Liver (tissue), 9 donors: Measurements from ENCODE around the gene NUP107. TPM values are rescaled to one million over a fixed set of nuclear protein-coding genes. Genes with fewer than 3 reads are reported as not detected.

Source experiments
- DNase-seq: peaks from one replicate; pipeline ENCODE4 v3.0.0-alpha.2; 2017; ENCODE audit warnings: low spot score
- H3K27ac ChIP-seq, 2 donors: one replicate each; pipeline ENCODE4 v1.7.0; 2013; ENCODE audit warnings: inconsistent platforms in 2 of 2, low read length in 2 of 2, control low read depth in 1 of 2, low read depth in 1 of 2, mild to moderate bottlenecking in 1 of 2
- H3K27me3 ChIP-seq, 4 donors: one replicate each; pipeline versions ENCODE4 v1.6.1 to v1.7.0; 2013; ENCODE audit warnings: low read length in 3 of 4, inconsistent platforms in 1 of 4, mild to moderate bottlenecking in 1 of 4, moderate library complexity in 1 of 4; ENCODE audit not compliant: control insufficient read depth in 4 of 4, insufficient read depth in 4 of 4
- H3K36me3 ChIP-seq, 4 donors: one replicate each; pipeline versions ENCODE4 v1.6.1 to v1.7.0; 2013; ENCODE audit warnings: low read length in 3 of 4, mild to moderate bottlenecking in 3 of 4, low read depth in 1 of 4, moderate library complexity in 1 of 4; ENCODE audit not compliant: control insufficient read depth in 4 of 4, insufficient read depth in 3 of 4
- H3K4me1 ChIP-seq, 4 donors: one replicate each; pipeline versions ENCODE4 v1.6.1 to v1.7.0; 2013; ENCODE audit warnings: low read length in 3 of 4, mild to moderate bottlenecking in 3 of 4, moderate library complexity in 1 of 4; ENCODE audit not compliant: control insufficient read depth in 4 of 4, insufficient read depth in 4 of 4
- H3K4me3 ChIP-seq, 3 donors: one replicate each; pipeline versions ENCODE4 v1.6.1 to v1.7.0; 2013; ENCODE audit warnings: low read length in 3 of 3, control low read depth in 1 of 3, low read depth in 1 of 3, mild to moderate bottlenecking in 1 of 3
- H3K9ac ChIP-seq, 2 donors: one replicate each; pipeline ENCODE4 v1.7.0; 2013; ENCODE audit warnings: low read length in 2 of 2, mild to moderate bottlenecking in 2 of 2, moderate library complexity in 2 of 2, control low read depth in 1 of 2, low read depth in 1 of 2
- H3K9me3 ChIP-seq, 4 donors: one replicate each; pipeline versions ENCODE4 v1.6.1 to v1.7.0; 2013; ENCODE audit warnings: low read length in 3 of 4; ENCODE audit not compliant: control insufficient read depth in 4 of 4
- EGR1 ChIP-seq, 2 donors: IDR thresholded peaks; 2 replicates each; pipeline ENCODE4 v1.6.1; 2016 to 2018; ENCODE audit warnings: antibody characterized with exemption in 2 of 2, low read depth in 2 of 2
- FOXA1 ChIP-seq: IDR thresholded peaks from 2 replicates; pipeline ENCODE4 v1.6.1; 2016; ENCODE audit warnings: antibody characterized with exemption
- FOXA2 ChIP-seq: IDR thresholded peaks from 2 replicates; pipeline ENCODE4 v1.6.1; 2016; ENCODE audit warnings: antibody characterized with exemption
- HNF4A ChIP-seq, 2 donors: conservative IDR thresholded peaks; 2 replicates each; pipeline ENCODE4 v1.6.1; 2016; ENCODE audit warnings: antibody characterized with exemption in 2 of 2, mild to moderate bottlenecking in 2 of 2
- HNF4G ChIP-seq: IDR thresholded peaks from 2 replicates; pipeline ENCODE4 v1.6.1; 2016; ENCODE audit warnings: antibody characterized with exemption
- JUND ChIP-seq, 2 donors: IDR thresholded peaks; 2 replicates each; pipeline ENCODE4 v1.6.1; 2016; ENCODE audit warnings: antibody characterized with exemption in 2 of 2
- REST ChIP-seq: IDR thresholded peaks from 2 replicates; pipeline ENCODE4 v1.6.1; 2016; ENCODE audit warnings: antibody characterized with exemption, mild to moderate bottlenecking
- RXRA ChIP-seq, 2 donors: IDR thresholded peaks; 2 replicates each; pipeline ENCODE4 v1.6.1; 2017 to 2018; ENCODE audit warnings: antibody characterized with exemption in 2 of 2, mild to moderate bottlenecking in 1 of 2
- SP1 ChIP-seq: IDR thresholded peaks from 2 replicates; pipeline ENCODE4 v1.6.1; 2018; ENCODE audit warnings: antibody characterized with exemption, mild to moderate bottlenecking
- TAF1 ChIP-seq: conservative IDR thresholded peaks from 2 replicates; pipeline ENCODE4 v1.6.1; 2016; ENCODE audit warnings: antibody characterized with exemption, mild to moderate bottlenecking
- YY1 ChIP-seq: IDR thresholded peaks from 2 replicates; pipeline ENCODE4 v1.6.1; 2016; ENCODE audit warnings: antibody characterized with exemption, mild to moderate bottlenecking
- WGBS: extraction: QIAGEN DNeasy Blood & Tissue Kit; methylation state at CpG from one replicate; pipeline ENCODE4 v1.1.7; 2013; 5-methylcytosine and 5-hydroxymethylcytosine counted together
- polyA plus RNA-seq, 2 donors: library from polyadenylated mRNA; stranded (reverse) in 1 of 2; unstranded in 1 of 2; fragments of 200-250 nt in 1 of 2; fragments of >200 nt in 1 of 2; fragmentation: Nextera tagmentation in 1 of 2; extraction: Ambion mirVana in 1 of 2; gene quantifications; one replicate each; pipeline versions ENCODE4 v1.2.1 to v1.2.3, GENCODE V29; 2013 to 2015
- total RNA-seq, 2 donors: library from RNA; depleted of rRNA; stranded (reverse); fragments of >200 nt; gene quantifications; one replicate each; pipeline ENCODE4 v1.2.3, GENCODE V29; 2014
- TF ChIP-seq, protein P1 (sequence below): IDR thresholded peaks from 2 replicates; pipeline ENCODE4 v1.6.1; 2016; ENCODE audit warnings: antibody characterized with exemption
- TF ChIP-seq, protein P2 (sequence below): fragments of 150-350 bp; IDR thresholded peaks from 2 replicates; pipeline ENCODE4 v1.5.1; 2017; ENCODE audit warnings: improper control_type of control experiment, low read depth, low read length; ENCODE audit not compliant: missing input control
- donor health status: healthy.
- donor health status: healthy.
- donor health status: healthy.
- donor health status: healthy.
- donor health status: healthy.

The NUP107 gene
- total and polyA plus RNA-seq, 4 donors, result 6.3 to 38.3 (median 16.2) TPM

- Histone ChIP-seq H3K36me3 (peaks cover 1 to 16% (median 12%) of the 10 kb centered on the region in 4 donors), H3K9me3 (no peaks in the 10 kb centered on the region), H3K4me3 (no peak overlapping the region), H3K4me1 (no peaks in the 10 kb centered on the region), H3K9ac (no peak overlapping the region), H3K27me3 (no peaks in the 10 kb centered on the region), H3K27ac (no peak overlapping the region)
- no peak for TF ChIP-seq SP1
- TF ChIP-seq HNF4A (conservative IDR thresholded peaks at IDR 0.05), result peak; percentile 18 to 65
- 76% methylated on average over 4 of the region's 4 CpGs for WGBS
- DNase-seq, result no peak
These were observed 68.9 kb downstream of the NUP107 start for GRCh38 chr12:68755536-68756243.

DNA sequence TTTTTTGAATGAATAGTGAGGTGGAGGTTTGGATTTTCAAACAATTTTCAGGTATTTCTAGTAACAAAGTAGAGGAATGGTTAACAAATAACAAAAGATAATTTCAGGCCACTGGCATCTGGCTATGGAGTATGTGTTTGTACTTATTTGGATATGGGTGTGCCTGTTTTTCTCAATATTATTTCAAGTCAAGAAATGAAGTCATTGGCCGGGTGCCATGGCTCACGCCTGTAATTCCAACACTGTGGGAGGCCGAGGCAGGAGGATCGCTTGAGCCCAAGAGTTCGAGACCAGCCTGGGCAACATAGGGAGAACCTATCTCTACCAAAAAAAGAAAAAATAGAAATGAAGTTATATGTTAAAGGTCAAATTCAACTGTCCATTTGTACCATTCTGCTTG is 73.1 kb downstream of the NUP107 start:
- 96% methylated on average over 5 of the region's 5 CpGs for WGBS
- Histone ChIP-seq H3K9me3 (no peaks in the 10 kb centered on the region), H3K4me3 (no peak overlapping the region), H3K9ac (no peak overlapping the region), H3K27ac (no peak overlapping the region), H3K36me3 (peaks cover 0 to 19% (median 12%) of the 10 kb centered on the region in 4 donors), H3K4me1 (peaks cover 0 to 3% (median 1%) of the 10 kb centered on the region in 4 donors), H3K27me3 (no peaks in the 10 kb centered on the region)
- no peak for TF ChIP-seq HNF4A (conservative IDR thresholded peaks at IDR 0.05)
- TF ChIP-seq FOXA1, result no peak
- TF ChIP-seq TAF1, result no peak
- TF ChIP-seq JUND (IDR thresholded peaks at IDR 0.05), result no peak
- no peak for TF ChIP-seq SP1
- TF ChIP-seq RXRA (IDR thresholded peaks at IDR 0.05), result no peak
- TF ChIP-seq, protein P1, sequence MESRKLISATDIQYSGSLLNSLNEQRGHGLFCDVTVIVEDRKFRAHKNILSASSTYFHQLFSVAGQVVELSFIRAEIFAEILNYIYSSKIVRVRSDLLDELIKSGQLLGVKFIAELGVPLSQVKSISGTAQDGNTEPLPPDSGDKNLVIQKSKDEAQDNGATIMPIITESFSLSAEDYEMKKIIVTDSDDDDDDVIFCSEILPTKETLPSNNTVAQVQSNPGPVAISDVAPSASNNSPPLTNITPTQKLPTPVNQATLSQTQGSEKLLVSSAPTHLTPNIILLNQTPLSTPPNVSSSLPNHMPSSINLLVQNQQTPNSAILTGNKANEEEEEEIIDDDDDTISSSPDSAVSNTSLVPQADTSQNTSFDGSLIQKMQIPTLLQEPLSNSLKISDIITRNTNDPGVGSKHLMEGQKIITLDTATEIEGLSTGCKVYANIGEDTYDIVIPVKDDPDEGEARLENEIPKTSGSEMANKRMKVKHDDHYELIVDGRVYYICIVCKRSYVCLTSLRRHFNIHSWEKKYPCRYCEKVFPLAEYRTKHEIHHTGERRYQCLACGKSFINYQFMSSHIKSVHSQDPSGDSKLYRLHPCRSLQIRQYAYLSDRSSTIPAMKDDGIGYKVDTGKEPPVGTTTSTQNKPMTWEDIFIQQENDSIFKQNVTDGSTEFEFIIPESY, result no peak
- no peak for TF ChIP-seq EGR1 (IDR thresholded peaks at IDR 0.05; ENCODE audit: low read depth in 2 of 2)
- TF ChIP-seq YY1, result no peak
- DNase-seq, result no peak

DNA sequence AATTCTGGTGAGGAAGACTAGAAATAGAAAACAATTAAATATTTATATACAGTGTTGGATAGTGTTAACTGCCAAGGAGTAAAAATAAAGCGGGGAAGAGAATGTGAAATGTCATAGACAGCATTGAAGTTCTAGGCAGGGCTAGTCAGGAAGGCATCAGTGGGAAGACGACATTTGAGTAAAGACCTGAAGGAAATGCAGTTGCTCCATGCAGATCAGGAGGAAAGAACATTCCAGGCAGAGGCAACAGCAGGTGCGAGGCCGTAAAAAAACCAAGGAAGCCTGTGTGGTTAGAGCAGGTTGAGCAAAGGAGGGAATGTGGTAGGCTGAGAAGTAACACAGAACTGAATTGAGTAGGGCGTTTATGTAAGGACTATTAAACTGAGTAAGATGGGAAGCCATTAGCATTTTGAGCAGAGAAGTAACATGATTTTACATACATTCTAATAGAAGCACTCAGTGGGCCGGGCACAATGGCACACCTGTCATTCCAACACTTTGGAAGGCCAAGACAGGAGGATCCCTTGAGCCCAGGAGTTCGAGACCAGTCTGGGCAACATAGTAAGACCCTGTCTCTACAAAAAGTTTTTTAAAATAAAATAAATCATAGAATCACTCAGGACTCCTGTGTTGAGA is 74.1 kb downstream of the NUP107 start:
- Histone ChIP-seq H3K36me3 (peaks cover 0 to 17% (median 9%) of the 10 kb centered on the region in 4 donors), H3K27ac (no peak overlapping the region), H3K4me3 (no peak overlapping the region), H3K4me1 (peaks cover 0 to 3% (median 1%) of the 10 kb centered on the region in 4 donors), H3K9ac (no peak overlapping the region), H3K9me3 (no peaks in the 10 kb centered on the region), H3K27me3 (no peaks in the 10 kb centered on the region)
- no peak for DNase-seq
- WGBS, result 96% methylated on average over 7 of the region's 7 CpGs
- TF ChIP-seq HNF4G, result no peak
- TF ChIP-seq REST, result no peak
- no peak for TF ChIP-seq TAF1
- TF ChIP-seq FOXA2, result no peak
- TF ChIP-seq RXRA (IDR thresholded peaks at IDR 0.05), result no peak
- no peak for TF ChIP-seq EGR1 (IDR thresholded peaks at IDR 0.05; ENCODE audit: low read depth in 2 of 2)
- TF ChIP-seq, protein P1, result no peak
- no peak for TF ChIP-seq JUND (IDR thresholded peaks at IDR 0.05)
- TF ChIP-seq, protein P2, sequence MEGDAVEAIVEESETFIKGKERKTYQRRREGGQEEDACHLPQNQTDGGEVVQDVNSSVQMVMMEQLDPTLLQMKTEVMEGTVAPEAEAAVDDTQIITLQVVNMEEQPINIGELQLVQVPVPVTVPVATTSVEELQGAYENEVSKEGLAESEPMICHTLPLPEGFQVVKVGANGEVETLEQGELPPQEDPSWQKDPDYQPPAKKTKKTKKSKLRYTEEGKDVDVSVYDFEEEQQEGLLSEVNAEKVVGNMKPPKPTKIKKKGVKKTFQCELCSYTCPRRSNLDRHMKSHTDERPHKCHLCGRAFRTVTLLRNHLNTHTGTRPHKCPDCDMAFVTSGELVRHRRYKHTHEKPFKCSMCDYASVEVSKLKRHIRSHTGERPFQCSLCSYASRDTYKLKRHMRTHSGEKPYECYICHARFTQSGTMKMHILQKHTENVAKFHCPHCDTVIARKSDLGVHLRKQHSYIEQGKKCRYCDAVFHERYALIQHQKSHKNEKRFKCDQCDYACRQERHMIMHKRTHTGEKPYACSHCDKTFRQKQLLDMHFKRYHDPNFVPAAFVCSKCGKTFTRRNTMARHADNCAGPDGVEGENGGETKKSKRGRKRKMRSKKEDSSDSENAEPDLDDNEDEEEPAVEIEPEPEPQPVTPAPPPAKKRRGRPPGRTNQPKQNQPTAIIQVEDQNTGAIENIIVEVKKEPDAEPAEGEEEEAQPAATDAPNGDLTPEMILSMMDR, result no peak
